GM08714 (cell line): ENCODE data around the gene SLC16A1.
"Not testable (repeated sequence)": the region's sequence is repeated elsewhere in the genome, so short reads cannot be mapped to it uniquely, and the experiment has no call there.

Experiments
- H3K4me3 ChIP-seq: fragments of 200-500 bp; sonication (Bioruptor generic); 2 replicates; pipeline ENCODE4 v1.5.1; 2014; ENCODE audit warnings: mild to moderate bottlenecking, low read length, inconsistent platforms
- ZNF274 ChIP-seq: IDR thresholded peaks from 2 replicates; pipeline ENCODE4 v1.6.1; 2012; ENCODE audit warnings: mild to moderate bottlenecking, low read depth, low read length

SLC16A1 gene

DNA sequence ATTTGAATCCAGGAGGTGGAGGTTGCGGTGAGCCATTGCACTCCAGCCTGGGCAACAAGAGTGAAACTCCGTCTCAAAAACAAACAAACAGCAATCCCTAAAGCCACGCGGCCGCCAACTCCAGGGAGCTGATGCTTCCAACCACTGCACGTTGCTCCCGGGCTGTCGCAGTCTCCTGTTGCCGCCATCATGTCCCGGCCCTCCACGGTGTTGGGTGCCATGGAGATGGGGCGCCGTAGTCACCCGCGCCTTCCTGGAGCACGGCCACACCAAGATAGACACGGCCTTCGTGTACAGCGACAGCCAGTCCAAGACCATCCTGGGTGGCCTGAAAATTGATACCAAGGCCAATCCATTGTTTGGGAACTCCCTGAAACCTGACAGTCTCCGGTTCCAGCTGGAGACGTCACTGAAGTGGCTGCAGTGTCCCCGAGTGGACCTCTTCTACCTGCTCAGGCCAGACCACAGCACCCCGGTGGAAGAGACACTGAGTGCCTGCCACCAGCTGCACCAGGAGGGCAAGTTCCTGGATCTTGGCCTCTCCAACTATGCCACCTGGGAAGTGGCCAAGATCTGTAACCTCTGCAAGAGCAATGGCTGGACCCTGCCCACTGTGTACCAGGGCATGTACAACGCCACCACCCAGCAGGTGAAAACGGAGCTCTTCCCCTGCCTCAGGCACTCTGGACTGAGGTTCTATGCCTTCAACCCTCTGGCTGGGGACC is 32.6 kb downstream of the SLC16A1 start:
- H3K4me3 ChIP-seq = no peak overlapping the region
- no peak for TF ChIP-seq ZNF274

DNA sequence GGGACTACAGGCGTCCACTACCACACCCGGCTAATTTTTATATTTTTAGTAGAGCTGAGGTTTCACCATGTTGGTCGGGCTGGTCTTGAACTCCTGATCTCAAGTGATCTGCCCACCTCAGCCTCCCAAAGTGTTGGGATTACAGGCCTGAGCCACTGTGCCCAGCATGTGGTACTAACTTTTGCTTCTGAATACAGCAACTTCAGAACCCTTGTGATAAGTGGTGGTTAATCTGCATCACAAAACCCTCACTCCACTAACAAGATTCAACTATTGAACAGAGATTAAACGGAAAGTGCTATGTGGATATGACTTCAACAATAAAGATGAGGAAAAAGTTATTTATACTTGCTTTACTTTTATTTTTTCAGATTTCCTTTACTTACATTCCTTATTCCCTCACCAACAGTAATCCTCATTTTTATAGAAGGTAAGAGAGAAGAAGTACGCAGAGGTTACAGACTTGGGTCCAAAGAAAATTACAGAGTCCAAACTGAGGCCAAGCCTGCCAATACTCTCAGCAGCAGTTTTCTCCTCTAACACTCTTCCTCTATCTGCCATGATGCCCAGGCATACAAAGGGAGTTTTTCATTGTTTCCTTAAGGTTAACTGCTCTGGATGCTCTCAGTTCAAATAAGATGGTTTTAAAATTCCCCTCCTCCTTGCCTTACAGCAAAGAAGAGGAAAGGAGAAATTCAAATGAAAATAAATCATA is 44.3 kb downstream of the SLC16A1 start:
- TF ChIP-seq ZNF274 = no peak
- H3K4me3 ChIP-seq = no peak overlapping the region

DNA sequence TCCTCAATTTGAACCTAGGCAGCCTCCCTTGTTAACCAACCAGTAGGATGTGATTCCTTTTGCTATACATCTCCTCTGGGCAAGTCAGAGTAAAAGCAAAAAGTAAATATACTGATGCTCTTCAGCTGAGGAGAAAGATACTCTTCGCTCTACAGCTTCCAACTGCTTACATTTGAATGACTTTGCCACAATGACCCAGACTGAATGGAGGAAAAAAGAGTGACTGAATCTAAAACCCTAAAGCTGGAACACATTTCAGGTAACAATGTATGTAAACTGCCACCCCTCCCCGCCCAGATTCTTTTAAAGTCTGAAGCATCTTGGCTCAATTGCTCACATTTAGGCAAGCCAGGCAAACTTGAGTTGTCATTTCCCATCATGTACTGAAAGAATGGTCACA is 46.1 kb downstream of the SLC16A1 start:
- no peak overlapping the region for H3K4me3 ChIP-seq
- TF ChIP-seq ZNF274 = no peak

DNA sequence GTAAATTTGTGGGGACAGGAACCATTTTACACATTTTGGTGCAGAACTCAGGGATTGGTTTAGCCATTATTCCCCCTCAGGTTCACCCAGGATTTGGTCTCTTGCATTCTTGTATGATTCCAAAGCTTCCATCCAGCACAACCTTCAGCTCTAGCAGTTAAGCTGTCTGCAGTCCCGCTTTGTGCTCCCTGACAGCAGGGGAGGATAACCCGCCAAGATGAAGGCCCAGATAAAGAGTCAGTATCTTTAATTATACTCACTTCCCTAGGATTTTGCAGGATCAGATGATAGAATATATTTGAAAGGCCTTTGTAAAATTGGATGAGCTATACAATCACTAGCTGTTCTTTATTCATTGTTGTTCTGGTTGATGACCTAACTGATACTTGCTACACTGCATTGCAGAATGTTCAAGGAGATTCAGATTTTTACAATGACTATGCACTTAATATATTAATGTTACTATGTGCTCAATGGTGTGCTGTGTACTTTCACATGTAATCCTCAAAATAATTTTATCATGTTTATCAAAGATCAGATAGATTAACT is 49.8 kb downstream of the SLC16A1 start:
- no peak overlapping the region for H3K4me3 ChIP-seq
- TF ChIP-seq ZNF274 = no peak

DNA sequence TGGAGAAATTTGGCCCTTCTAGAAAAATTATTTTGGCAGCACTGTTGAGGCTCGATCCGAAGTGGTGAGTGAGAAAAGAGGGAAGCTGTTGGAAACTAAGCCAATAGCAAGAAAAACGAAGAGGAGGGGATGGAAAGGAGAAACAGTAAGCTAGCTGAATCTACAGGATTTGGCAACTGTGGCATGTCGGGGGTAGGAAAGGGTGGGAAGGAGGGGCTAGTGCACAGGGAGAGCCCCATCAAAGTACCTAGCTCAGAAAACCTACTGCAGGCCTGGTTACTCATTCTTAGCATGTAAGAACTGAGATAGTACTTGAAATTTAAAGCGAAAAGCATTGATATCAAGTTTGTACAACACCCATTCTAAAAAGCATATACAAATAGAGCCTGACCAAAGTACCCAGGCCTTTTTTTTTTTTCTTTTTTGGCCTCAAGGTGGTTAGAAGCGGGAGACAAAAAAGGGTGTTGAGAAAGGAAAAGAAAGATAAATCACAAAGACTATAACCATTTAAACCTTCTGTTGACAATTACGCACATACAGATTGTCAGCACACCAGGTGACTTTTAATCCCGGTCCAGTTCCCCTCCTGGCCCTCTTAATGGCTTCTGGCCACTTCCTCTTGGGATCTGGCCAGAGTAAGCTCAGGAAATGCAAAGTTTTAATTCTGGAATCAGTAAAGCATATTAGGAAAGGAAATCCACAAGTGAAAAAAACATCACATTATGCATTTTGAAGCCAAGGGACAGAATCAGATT is 50.4 kb downstream of the SLC16A1 start:
- TF ChIP-seq ZNF274 = no peak

DNA sequence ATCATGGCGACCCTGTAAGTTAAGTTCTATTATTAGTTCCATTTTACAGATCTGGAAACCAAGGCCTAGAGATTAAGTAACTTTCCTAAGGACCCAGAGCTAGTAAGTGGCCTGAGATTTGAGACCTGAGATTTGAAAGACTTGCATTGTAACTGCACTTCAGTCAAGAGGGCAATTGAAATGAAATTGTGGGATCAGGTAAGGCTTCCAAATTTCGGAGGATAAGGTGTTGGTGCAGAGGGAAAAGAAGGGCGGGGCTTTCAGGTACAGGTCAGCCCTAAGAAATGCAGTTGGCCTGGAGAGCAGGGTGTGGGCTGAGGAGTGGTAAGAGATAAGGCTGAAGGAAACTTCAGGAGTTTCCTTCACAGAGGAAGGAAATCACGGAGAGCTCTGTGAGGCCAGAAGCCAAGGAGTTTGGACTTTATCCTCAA is 51.1 kb downstream of the SLC16A1 start:
- TF ChIP-seq ZNF274 = no peak

More for the DNA sequence above, 50.4 kb downstream of the SLC16A1 start:
- no peak overlapping the region for H3K4me3 ChIP-seq

DNA sequence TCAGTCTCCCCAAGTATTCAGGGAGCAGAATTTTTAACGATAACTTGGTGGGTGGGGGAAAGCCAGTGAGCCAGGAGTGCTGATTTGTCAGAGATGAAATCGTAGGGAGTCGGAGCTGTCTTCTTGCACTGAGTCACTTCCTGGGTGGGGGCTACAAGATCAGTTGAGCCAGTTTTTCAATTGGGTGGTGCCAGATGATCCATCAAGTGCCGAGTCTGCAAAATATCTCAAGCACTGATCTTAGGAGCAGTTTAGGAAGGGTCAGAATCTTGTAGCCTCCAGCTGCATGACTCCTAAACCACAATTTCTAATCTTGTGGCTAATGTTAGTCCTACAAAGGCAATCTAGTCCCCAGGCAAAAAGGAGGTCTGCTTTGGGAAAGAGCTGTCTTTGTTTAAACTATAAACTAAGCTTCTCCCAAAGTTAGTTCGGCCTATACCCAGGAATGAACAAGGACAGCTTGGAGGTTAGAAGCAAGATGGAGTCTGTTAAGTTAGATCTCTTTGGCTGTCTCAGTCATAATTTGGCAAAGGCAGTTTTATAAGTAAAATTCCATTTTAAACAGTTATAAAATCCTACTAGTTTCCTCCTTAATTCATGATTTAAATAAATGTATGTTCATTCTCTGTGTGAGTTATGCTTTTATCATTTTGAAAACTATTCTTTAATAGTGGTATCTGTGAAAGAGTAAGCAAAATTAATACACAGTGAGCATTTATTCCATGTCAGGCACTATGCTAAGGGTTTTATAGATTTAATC is 51.7 kb downstream of the SLC16A1 start:
- no peak for TF ChIP-seq ZNF274
- no peak overlapping the region for H3K4me3 ChIP-seq

More for the DNA sequence above, 51.1 kb downstream of the SLC16A1 start:
- H3K4me3 ChIP-seq = no peak overlapping the region

DNA sequence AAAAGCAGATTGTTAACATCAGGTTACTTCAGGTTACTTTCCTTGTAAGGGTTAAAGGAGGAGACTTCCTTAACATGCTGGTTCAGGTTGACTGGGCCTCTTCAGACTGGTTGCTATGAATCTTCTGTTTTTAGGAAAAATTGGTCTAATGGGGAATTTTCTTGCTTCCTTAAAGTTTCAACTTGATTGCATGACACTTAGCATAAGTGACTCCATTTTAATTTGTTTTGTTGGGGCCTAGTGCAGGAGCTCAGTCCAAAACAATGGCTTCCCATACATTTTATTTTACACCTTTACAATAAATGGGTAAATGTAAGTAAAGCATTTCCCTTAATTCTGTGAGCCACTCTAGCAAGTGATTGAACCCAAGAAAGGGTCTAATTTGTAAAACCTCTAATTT is 53.8 kb downstream of the SLC16A1 start:
- no peak overlapping the region for H3K4me3 ChIP-seq
- TF ChIP-seq ZNF274 = no peak

DNA sequence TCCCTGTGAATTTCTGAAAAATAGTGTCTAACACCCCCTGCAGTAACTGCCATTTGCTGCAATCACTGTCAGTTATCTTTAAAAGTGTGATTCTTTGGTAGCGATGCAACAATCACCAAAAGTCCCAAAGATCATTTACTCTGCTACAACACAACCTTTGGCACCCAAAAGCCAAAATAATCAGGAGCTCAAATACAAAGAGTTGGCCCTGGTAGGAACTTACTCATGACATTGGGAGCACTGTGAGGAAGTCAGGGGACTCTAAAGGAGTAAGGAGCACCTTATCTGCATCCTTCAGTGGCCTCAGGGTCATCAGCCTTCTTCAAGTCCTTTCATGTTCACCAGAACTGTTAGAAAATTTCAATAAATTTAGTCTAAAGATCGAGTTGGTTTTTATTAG is 54.6 kb downstream of the SLC16A1 start:
- H3K4me3 ChIP-seq = no peak overlapping the region
- TF ChIP-seq ZNF274 = no peak

DNA sequence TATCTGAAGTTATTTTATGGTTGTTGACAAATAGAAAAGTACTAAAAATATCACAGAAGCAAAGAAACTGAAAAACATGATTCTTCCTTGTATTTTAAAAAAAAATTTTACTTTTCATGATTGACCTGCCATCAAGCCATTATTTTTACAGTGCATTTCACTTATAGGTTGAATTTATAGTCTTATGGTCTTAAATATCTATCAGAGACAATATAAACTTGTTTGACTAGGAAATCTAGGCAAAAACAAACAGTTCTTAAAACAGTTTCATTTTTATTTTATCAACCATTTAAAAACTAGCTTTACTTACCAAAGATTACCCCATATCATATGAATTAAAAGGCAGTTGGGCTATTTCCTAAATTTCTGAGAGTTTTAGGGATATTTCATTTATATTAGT is 59.2 kb downstream of the SLC16A1 start:
- H3K4me3 ChIP-seq = no peak overlapping the region
- TF ChIP-seq ZNF274 = no peak

DNA sequence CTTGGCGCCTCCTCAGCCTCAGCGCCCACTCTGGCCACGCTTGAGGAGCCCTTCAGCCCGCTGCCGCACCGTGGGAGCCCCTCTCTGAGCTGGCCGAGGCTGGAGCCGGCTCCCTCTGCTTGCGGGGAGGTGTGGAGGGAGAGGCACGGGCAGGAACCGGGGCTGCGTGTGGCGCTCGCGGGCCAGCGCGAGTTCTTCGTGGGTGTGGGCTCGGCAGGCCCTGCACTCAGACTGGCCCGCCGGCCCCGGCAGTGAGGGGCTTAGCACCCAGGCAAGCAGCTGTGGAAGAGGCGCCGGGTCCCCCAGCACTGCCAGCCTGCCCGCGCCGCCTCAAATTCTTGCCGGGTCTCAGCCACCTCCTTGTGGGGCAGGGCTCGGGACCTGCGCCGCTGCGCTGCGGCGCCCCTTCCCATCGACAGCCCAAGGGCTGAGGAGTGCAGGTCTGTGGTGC is 61.4 kb downstream of the SLC16A1 start:
- TF ChIP-seq ZNF274 = no peak
- H3K4me3 ChIP-seq = no peak overlapping the region

DNA sequence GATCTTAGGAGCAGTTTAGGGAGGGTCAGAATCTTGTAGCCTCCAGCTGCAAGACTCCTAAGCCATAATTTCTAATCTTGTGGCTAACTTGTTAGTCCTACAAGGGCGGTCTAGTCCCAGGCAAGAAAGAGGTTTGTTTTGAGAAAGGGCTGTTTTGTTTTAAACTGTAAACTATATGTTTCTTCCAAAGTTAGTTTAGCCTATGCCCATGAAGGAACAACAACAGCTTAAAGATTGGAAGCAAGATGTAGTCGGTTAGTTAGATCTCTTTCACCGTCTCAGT is 62.0 kb downstream of the SLC16A1 start:
- H3K4me3 ChIP-seq = no peak overlapping the region
- no peak for TF ChIP-seq ZNF274

DNA sequence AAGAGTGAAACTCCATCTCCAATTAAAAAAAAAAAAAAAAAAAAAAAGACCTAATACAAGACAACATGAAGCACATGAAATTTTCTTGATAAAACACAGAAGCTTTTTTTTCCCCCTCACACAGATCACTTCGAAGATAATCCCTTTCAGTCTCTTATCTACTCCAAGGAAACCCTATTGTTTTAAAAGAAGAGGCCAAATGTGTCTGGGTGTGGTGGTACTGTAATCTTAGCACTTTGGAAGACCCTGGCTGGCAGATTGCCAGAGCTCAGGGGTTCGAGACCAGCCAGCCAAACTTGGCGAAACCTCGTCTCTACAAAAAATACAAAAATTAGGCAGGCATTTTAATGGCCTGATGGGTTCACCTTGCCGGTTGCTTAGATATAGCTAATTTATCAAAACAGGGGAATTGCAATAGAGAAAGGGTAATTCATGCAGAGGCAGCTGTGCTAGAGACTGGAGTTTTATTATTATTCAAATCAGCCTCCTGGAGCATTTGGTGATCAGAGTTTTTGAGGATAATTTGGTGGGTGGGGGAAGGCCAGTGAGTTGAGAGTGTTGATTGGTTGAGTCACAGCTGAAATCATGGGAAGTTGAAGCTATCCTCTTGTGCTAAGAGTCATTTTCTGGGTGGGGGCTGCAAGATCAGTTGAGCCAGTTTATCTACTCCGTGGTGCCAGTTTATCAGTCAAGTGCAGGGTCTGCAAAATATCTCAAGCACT is 62.5 kb downstream of the SLC16A1 start:
- no peak for TF ChIP-seq ZNF274
- H3K4me3 ChIP-seq = no peak overlapping the region

DNA sequence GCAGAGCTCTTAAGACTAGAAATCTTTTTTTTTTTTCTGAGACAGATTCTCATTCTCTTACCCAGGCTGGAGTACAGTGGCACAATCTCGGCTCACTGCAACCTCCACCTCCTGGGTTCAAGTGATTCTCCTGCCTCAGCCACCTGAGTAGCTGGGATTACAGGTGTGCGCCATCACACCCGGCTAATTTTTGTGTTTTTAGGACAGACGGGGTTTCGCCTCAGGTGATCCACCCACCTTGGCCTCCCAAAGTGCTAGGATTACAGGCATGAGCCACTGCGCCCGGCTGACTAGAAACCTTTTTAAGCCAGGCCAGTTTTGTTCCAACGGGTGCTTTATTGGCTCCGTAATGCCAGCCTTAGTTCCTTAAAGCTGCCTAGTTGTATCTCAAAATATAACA is 66.1 kb downstream of the SLC16A1 start:
- H3K4me3 ChIP-seq = not testable (repeated sequence)
